GM10248 (cell line): ENCODE measurements around the gene PPARD.

Experiments
- CTCF ChIA-PET: fragments of 300-600 bp; sonication (Branson Sonifier 250); formaldehyde crosslinking; extraction: SDS; loops from one replicate; lab custom pipeline; 2021; ENCODE audit warnings: antibody characterized with exemption; lab: Yijun Ruan, JAX
- POLR2A ChIA-PET: fragments of 350-650 bp; sonication (Branson Sonifier 250); formaldehyde crosslinking; extraction: SDS; loops from one replicate; lab custom pipeline; 2020; ENCODE audit warnings: antibody characterized with exemption; lab: Yijun Ruan, JAX
- DNase-seq: peaks from one replicate; pipeline ENCODE4 v3.0.0; 2012; ENCODE audit errors: extremely low spot score
- TF ChIP-seq, protein P1 (sequence below): IDR thresholded peaks from 2 replicates; pipeline ENCODE4 v1.5.1; 2012; ENCODE audit warnings: mild to moderate bottlenecking, low read depth; ENCODE audit errors: extremely low read depth, missing control alignments, control extremely low read depth

The PPARD gene

DNA sequence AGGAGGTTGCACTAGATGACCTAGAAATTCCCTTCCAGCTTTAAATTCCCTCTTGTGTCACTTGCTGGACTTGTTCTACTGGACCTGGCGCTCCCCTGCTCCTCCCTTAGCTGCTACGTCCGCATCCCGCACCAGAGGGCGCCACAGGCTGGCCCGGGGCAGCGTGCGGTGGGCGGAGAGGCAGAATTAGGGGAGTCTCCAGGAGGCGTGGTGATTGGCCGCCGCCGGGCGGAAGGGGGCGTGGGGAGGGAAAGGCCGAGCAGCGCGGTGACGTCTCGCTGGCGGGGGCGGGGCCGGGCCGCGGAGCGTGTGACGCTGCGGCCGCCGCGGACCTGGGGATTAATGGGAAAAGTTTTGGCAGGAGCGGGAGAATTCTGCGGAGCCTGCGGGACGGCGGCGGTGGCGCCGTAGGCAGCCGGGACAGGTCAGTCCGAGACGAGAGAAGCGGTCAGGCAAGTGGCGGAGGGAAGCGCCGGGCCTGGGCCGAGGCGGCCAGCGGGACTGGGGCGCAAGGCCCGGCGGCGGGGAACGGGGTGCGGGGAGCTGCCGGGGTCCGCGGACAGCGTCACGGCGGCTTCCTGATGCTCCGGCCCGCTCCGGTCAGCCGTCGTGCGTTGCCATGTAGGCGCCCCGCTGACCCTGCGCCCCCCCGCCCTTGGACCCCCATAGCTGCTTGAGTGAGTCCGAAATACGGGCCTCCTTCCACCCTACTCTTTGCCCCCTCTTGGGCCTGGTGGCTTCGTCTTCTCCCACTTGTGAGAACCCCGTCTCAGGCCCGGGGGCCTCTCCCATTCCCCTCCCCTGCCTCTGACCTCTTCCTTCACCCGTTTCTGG is at the start of gene PPARD:
Gene PPARD (plus strand): TSS at position 301 of the 834 bp plus-strand sequence. CDS start 68,530 bp downstream, outside the sequence.
- CTCF ChIA-PET: interaction anchor here (0.6 to 10.2 kb wide), 41 partner anchors 10 to 301 kb away, joined by 3 to 213 read pairs (median 4); partner anchors contain the start of genes DEF6, FANCE and RPL10A
- POLR2A ChIA-PET: interaction anchor here (1.4 kb wide), 1 partner anchor 126 kb away, joined by 3 read pairs; the partner anchor contains the start of gene RPL10A

DNA sequence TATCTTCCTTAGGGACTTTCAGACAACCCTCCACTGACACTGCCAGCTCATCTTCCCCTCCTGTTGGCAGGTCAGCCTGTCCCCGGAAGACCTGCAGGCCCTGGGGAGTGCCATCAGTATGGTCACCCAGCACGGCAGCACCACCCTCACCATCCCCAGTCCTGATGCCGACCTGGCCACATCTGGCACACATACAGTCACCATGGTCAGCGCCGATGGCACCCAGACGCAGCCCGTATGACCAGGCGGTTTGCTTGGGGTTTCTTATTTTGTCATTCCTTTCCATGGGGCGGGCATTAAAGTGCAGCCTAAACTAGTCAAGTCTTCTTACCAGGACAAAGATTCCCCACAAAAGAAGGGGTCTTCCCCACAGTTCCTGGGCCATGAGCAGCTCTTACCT is 48.7 kb upstream of the PPARD start:
- CTCF ChIA-PET: interaction anchor here (0.6 to 13.4 kb wide), 24 partner anchors 9 to 204 kb away, joined by 3 to 198 read pairs (median 3); partner anchors contain the start of genes FANCE, PPARD, RPL10A and ZNF76
- POLR2A ChIA-PET: interaction anchor here (0.5 kb wide), 1 partner anchor 14 kb away, joined by 3 read pairs; no protein-coding TSS in a partner anchor

More for the DNA sequence above, at the start of gene PPARD:
- DNase-seq: peak; percentile 100
- TF ChIP-seq, protein P1, sequence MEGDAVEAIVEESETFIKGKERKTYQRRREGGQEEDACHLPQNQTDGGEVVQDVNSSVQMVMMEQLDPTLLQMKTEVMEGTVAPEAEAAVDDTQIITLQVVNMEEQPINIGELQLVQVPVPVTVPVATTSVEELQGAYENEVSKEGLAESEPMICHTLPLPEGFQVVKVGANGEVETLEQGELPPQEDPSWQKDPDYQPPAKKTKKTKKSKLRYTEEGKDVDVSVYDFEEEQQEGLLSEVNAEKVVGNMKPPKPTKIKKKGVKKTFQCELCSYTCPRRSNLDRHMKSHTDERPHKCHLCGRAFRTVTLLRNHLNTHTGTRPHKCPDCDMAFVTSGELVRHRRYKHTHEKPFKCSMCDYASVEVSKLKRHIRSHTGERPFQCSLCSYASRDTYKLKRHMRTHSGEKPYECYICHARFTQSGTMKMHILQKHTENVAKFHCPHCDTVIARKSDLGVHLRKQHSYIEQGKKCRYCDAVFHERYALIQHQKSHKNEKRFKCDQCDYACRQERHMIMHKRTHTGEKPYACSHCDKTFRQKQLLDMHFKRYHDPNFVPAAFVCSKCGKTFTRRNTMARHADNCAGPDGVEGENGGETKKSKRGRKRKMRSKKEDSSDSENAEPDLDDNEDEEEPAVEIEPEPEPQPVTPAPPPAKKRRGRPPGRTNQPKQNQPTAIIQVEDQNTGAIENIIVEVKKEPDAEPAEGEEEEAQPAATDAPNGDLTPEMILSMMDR: peak; percentile 98

DNA sequence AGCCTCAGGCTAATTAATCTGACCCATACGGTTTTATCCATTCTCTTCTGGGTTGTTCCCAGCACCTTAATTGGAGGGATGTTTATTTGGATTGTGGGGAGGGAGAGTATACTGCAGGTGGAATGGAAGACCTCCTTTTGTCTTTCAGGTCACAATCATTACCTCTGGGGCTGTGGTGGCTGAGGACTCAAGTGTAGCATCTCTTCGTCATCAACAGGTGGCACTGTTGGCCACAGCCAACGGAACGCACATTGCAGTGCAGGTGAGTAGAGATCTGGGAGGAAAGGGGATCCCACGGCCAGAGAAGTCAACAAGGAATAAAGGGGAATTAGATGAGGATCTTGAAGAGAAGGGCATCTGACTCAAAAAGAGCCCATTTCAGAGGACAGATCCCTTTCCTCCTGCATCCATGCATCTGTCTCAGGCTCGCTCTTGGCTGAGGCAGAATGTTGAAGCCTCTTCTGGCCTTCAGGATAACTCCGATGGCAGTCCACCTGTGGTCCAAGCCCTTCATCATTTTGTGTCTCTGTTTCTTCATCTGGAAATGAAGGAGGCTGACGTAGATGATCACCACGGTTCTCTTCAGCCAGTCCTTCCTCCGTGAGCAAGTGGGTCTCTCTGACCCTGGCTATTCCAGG is 47.9 kb upstream of the PPARD start:
- ChIA-PET CTCF (interaction anchor here (0.6 to 13.4 kb wide), 22 partner anchors 9 to 204 kb away, joined by 3 to 198 read pairs (median 4); partner anchors contain the start of genes FANCE, PPARD, RPL10A and ZNF76), POLR2A (no interaction called here)
- DNase-seq: peak; percentile 74
- TF ChIP-seq, protein P1: peak; percentile 81

More for the DNA sequence above, 48.7 kb upstream of the PPARD start:
- TF ChIP-seq, protein P1: no peak
- no peak for DNase-seq

DNA sequence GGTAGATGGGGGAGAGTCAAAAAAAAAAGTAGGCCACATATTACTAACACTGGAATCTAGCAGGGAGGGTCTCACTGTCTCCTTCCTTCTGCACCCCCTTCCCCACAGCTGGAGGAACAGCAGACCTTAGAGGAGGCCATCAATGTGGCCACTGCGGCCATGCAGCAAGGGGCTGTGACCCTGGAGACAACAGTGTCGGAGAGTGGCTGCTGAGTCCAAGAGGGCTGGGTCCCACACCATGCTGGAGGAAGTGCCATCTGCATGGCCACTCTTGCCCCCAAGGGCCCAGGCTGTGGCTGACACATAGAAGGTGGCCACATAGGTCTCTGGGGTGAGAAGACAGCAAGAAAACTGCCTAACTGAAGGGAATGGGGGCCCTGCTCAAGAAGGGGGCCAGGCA is 47.3 kb upstream of the PPARD start:
- POLR2A ChIA-PET: no interaction called here
- CTCF ChIA-PET: interaction anchor here (1.2 to 13.4 kb wide), 10 partner anchors 8 to 259 kb away, joined by 3 to 198 read pairs (median 6); partner anchors contain the start of genes FANCE and PPARD
- no peak for DNase-seq
- TF ChIP-seq, protein P1: no peak

DNA sequence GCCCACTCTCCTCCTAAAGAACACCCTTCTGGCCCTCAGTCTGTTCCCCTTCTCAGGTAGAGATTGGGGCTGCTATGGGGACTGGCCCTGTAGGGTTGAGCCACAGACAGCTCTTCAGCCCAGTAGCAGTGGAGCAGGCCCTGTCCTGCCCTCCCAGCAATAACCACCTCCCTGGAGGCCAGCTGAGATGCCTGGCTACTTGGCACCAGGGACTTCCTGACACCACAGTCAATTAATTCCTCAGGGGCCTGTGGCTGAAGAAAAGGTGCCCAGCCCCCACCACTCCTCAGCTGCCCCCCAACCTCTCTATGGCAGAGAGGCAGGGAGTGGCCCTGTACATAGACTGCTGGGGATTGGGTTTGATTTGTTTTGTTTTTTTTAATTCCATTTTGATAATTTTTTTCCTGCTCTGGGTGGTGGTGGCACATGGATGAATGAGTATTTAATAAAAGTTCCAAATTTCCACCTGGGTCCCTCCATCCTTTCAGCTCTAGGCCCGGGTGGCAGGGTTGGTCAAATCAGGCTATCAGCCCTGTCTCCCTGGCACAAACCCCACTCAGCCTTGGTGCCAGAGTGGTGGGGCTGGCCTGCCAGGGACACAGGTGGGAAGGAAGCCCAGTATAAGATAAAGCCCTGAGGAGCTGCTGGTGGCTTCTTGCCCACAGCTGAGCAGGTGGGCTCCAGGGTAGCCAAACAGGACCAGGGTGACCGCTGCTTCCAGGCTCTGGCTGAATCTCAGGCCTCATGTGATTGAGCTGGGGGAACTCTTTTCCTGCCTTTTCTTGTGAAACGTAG is 46.6 kb upstream of the PPARD start:
- TF ChIP-seq, protein P1: no peak
- DNase-seq: no peak
- ChIA-PET CTCF (interaction anchor here (1.2 to 13.4 kb wide), 19 partner anchors 8 to 440 kb away, joined by 3 to 198 read pairs (median 5); partner anchors contain the start of genes FANCE, PPARD and RPL10A), POLR2A (interaction anchor here (0.7 to 1.3 kb wide), 2 partner anchors 31 to 180 kb away, joined by 3 read pairs; no protein-coding TSS in a partner anchor)
